ENCODE measurements around the gene OTOG.

- no peak for TF ChIP-seq CTCF (conservative IDR thresholded peaks at IDR 0.05 in 1 of 2, IDR thresholded peaks at IDR 0.05 in 1 of 2; ENCODE audit: extremely low read depth in 1 of 2, insufficient read depth in 1 of 2, low read depth in 1 of 2, low read length in 2 of 2)
- no peak for TF ChIP-seq EZH2 (IDR thresholded peaks at IDR 0.05; ENCODE audit: borderline replicate concordance, low read length)
Measured at GRCh38 chr11:17581036-17581731, 34.1 kb downstream of the OTOG start.
